Body of pancreas (tissue), 4 donors: ENCODE measurements around the gene PRTG. TPM values are rescaled to one million over a fixed set of nuclear protein-coding genes. Genes with fewer than 3 reads are reported as not detected.

ENCODE experiments used
- ATAC-seq: fragments of 150-250 bp; one replicate; pipeline ENCODE4 v1.9.1; 2016
- DNase-seq, 4 donors: peaks; one replicate each; pipeline ENCODE4 v3.0.0-alpha.2; 2019
- H3K27ac ChIP-seq, 4 donors: fragments of 200-600 bp; sonication (generic); 1 replicate in 3 of 4; 2 replicates in 1 of 4; pipeline versions ENCODE4 v1.5.1 to v1.6.1; 2016 to 2019; ENCODE audit warnings: mild to moderate bottlenecking in 1 of 4, mixed read lengths in 1 of 4, moderate library complexity in 1 of 4
- H3K27me3 ChIP-seq, 2 donors: fragments of 200-600 bp; sonication (generic); one replicate each; pipeline ENCODE4 v1.6.0; 2016; ENCODE audit warnings: mild to moderate bottlenecking in 1 of 2
- H3K36me3 ChIP-seq, 2 donors: fragments of 200-600 bp; sonication (generic); replicated peaks in 1 of 2; 2 replicates each; pipeline ENCODE4 v1.5.1; 2016; ENCODE audit warnings: low read depth in 2 of 2; ENCODE audit not compliant: insufficient read depth in 1 of 2
- H3K4me1 ChIP-seq: fragments of 200-600 bp; sonication (generic); one replicate; pipeline ENCODE4 v1.6.0; 2016
- H3K4me3 ChIP-seq, 2 donors: fragments of 200-600 bp; sonication (generic); 1 replicate in 1 of 2; 2 replicates in 1 of 2; pipeline ENCODE4 v1.5.1; 2016 to 2019
- H3K9me3 ChIP-seq, 3 donors: fragments of 200-600 bp; sonication (generic); 1 replicate in 2 of 3; 2 replicates in 1 of 3; pipeline ENCODE4 v1.5.1; 2016
- POLR2A ChIP-seq, 3 donors: fragments of 450-650 bp; IDR thresholded peaks; one replicate each; pipeline ENCODE4 v1.6.1; 2016; ENCODE audit warnings: antibody characterized with exemption in 3 of 3, mild to moderate bottlenecking in 2 of 3
- WGBS, 2 donors: methylation state at CpG; one replicate each; pipeline ENCODE4 v1.1.5; 2017; 5-methylcytosine and 5-hydroxymethylcytosine counted together
- intact Hi-C: fragments of 100-400 bp; cut with DNase I; formaldehyde crosslinking; loops from one replicate; pipeline ENCODE4 v1.15.1; 2023
- total RNA-seq, 2 donors: library from RNA; depleted of rRNA; stranded (reverse); fragments of >200 nt; gene quantifications; one replicate each; pipeline ENCODE4 v1.1.0, GENCODE V29; 2016
- TF ChIP-seq, protein P1 (sequence below), 7 experiments: fragments of 450-650 bp in 4 of 7; fragments of 200-600 bp in 3 of 7; sonication (generic) in 3 of 7; IDR thresholded peaks; one replicate each; pipeline ENCODE4 v1.5.1; 2016 to 2019; ENCODE audit warnings: antibody characterized with exemption in 7 of 7

Gene PRTG
- total RNA-seq, 2 donors from 2014 or later: 1.0 to 4.0 TPM

DNA sequence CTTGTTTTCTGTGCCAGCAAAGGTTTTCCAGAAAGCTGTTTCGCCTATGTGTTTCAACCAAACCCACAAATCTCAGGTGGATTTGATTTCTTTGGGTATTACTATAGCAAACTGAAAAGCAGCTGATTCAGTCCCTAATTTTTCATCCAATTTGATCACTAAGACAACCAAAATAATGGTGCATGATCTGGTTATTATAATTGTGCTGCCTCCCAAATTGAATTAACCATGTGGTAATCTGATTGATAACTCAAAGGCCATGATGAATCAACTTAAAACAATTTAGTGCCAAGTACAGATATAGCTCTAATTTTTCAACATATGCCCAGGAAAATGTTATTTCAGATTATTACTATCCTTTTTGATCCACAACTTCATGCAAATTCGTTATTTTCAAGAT is 30.6 kb downstream of the PRTG start:
- Histone ChIP-seq H3K27ac (no peak overlapping the region), H3K27me3 (no peaks in the 10 kb centered on the region), H3K4me3 (no peak overlapping the region), H3K9me3 (no peaks in the 10 kb centered on the region), H3K4me1 (no peaks in the 10 kb centered on the region), H3K36me3 (no peaks in the 10 kb centered on the region)
- 69 to 80% methylated on average over 2 of the region's 2 CpGs for WGBS, 2 donors
- ATAC-seq (no peak), DNase-seq (no peak)
- TF ChIP-seq, protein P1, sequence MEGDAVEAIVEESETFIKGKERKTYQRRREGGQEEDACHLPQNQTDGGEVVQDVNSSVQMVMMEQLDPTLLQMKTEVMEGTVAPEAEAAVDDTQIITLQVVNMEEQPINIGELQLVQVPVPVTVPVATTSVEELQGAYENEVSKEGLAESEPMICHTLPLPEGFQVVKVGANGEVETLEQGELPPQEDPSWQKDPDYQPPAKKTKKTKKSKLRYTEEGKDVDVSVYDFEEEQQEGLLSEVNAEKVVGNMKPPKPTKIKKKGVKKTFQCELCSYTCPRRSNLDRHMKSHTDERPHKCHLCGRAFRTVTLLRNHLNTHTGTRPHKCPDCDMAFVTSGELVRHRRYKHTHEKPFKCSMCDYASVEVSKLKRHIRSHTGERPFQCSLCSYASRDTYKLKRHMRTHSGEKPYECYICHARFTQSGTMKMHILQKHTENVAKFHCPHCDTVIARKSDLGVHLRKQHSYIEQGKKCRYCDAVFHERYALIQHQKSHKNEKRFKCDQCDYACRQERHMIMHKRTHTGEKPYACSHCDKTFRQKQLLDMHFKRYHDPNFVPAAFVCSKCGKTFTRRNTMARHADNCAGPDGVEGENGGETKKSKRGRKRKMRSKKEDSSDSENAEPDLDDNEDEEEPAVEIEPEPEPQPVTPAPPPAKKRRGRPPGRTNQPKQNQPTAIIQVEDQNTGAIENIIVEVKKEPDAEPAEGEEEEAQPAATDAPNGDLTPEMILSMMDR (IDR thresholded peaks at IDR 0.05): no peak
- TF ChIP-seq POLR2A (IDR thresholded peaks at IDR 0.05): no peak
- intact Hi-C loops: no loop called here

DNA sequence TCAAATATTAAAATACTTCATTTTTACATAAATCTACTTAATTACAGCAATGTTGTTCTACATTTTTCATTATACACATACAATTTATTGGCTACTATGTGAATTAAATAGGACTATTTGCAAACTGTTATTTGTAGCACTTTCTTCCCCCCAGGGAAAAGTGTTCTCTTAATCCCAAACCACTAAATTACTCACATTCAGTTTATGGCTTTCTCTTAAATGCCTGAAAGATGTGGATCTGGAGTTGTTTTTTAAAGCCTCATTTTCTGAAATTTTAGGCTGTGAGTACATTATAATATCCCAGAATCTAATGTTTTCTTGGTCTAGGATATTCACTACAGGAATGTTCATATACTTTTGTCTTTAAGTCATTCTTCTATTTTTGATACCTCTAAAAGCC is 32.7 kb downstream of the PRTG start:
- Histone ChIP-seq H3K9me3 (no peaks in the 10 kb centered on the region), H3K4me1 (no peaks in the 10 kb centered on the region), H3K4me3 (no peak overlapping the region), H3K27me3 (no peaks in the 10 kb centered on the region), H3K36me3 (no peaks in the 10 kb centered on the region), H3K27ac (no peak overlapping the region)
- DNase-seq (no peak), ATAC-seq (no peak)
- intact Hi-C loops: no loop called here
- no peak for TF ChIP-seq POLR2A (IDR thresholded peaks at IDR 0.05)
- TF ChIP-seq, protein P1 (IDR thresholded peaks at IDR 0.05): no peak

DNA sequence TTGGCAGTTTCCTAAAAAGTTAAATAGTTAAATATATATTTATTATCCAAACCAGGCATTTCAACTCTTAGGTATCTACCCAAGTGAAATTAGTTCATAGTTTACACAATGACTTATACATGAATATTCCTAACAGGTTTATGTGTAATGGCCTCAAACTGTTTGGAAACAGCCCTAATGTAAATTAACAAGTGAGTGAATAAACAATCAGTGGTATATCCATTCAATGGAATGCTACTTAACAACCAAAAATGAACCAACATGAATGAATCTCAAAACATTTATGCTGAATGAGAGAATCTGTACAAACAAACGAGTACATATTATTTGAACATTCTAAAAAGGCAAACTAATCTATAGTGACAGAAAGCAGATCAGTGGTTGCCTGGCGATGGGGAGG is 33.5 kb downstream of the PRTG start:
- Histone ChIP-seq H3K36me3 (no peaks in the 10 kb centered on the region), H3K9me3 (no peaks in the 10 kb centered on the region), H3K4me3 (no peak overlapping the region), H3K4me1 (no peaks in the 10 kb centered on the region), H3K27ac (no peak overlapping the region), H3K27me3 (no peaks in the 10 kb centered on the region)
- ATAC-seq (no peak), DNase-seq (no peak)
- 40 to 41% methylated on average over 2 of the region's 2 CpGs for WGBS, 2 donors
- TF ChIP-seq, protein P1 (IDR thresholded peaks at IDR 0.05): no peak
- no peak for TF ChIP-seq POLR2A (IDR thresholded peaks at IDR 0.05)
- intact Hi-C loops: no loop called here

DNA sequence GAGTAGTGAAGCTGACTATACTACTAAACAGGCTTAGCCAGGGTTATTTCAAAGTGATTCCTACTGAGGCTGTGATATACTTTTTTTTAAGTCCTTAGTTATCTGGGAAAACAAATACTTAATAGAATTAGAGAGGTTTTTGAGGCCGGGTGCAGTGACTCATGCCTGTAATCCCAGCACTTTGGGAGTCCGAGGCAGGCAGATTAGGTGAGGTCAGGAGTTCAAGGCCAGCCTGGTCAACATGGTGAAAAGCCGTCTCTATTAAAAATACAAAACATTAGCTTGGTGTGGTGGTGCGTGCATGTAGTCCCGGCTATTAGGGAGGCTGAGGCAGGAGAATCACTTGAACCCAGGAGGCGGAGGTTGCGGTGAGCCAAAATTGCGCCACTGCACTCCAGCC is 34.2 kb downstream of the PRTG start:
- no peaks in the 10 kb centered on the region for H3K36me3 ChIP-seq
- H3K27me3 ChIP-seq: no peaks in the 10 kb centered on the region
- ATAC-seq (no peak), DNase-seq (no peak)
- 64 to 72% methylated on average over 8 of the region's 8 CpGs for WGBS, 2 donors
- H3K27ac ChIP-seq: no peak overlapping the region
- no peak for TF ChIP-seq POLR2A (IDR thresholded peaks at IDR 0.05)
- TF ChIP-seq, protein P1 (IDR thresholded peaks at IDR 0.05): no peak
- no peaks in the 10 kb centered on the region for H3K4me1 ChIP-seq
- no peaks in the 10 kb centered on the region for H3K9me3 ChIP-seq
- intact Hi-C loops: no loop called here
- no peak overlapping the region for H3K4me3 ChIP-seq

DNA sequence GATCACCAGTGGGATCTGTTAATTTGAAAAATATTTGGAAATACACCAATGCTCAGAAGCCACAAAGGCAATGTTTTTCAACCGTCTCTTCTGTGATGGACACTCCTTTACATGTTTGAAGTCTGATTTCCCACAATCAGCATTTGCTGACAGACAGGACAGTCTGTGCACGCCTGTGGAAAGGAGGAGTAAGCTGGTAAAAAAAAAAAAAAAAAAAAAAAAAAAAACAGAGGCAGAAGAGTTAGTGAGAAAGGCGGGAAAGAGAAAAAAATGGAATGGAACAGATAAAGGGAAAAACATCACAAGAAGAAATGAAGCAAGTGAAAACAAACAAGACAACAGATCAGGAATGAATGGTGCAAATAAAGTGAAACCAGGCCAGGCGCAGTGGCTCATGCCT is 35.0 kb downstream of the PRTG start:
- H3K36me3 ChIP-seq: no peaks in the 10 kb centered on the region
- intact Hi-C loops: no loop called here
- H3K27ac ChIP-seq: no peak overlapping the region
- ATAC-seq (no peak), DNase-seq (no peak)
- H3K4me1 ChIP-seq: no peaks in the 10 kb centered on the region
- TF ChIP-seq POLR2A (IDR thresholded peaks at IDR 0.05): no peak
- TF ChIP-seq, protein P1 (IDR thresholded peaks at IDR 0.05): no peak
- H3K27me3 ChIP-seq: no peaks in the 10 kb centered on the region
- no peak overlapping the region for H3K4me3 ChIP-seq
- H3K9me3 ChIP-seq: no peaks in the 10 kb centered on the region
- WGBS, 2 donors: 65 to 86% methylated on average over 4 of the region's 4 CpGs
